ENCODE data around the gene TOM1L2. TPM values are rescaled to one million over a fixed set of nuclear protein-coding genes. Genes with fewer than 3 reads are reported as not detected.

Gene TOM1L2
- total and polyA plus RNA-seq, 8 donors: 20.3 to 28.2 (median 22.2) TPM

GRCh38 chr17:17924131-17924856, 47.9 kb downstream of the TOM1L2 start:
- Histone ChIP-seq H3K4me1 (peaks cover 17 to 31% (median 26%) of the 10 kb centered on the region in 3 donors), H3K27me3 (no peaks in the 10 kb centered on the region), H3K36me3 (no peaks in the 10 kb centered on the region), H3K9me3 (no peaks in the 10 kb centered on the region), H3K4me3 (no peak overlapping the region), H3K27ac (no peak overlapping the region)
- 95 to 97% methylated on average over 5 of the region's 5 CpGs for WGBS, 2 donors
- no peak for FAIRE-seq
- no peak for ATAC-seq
- intact Hi-C loops (cut with DNase I): no loop called here
- DNase-seq: no peak
- TF ChIP-seq CTCF (IDR thresholded peaks at IDR 0.05): no peak

GRCh38 chr17:17922070-17922614, 50.1 kb downstream of the TOM1L2 start:
- ATAC-seq (peak in 2 of 4 donors; percentile 1 to 5), DNase-seq (peak in 1 of 6 donors; percentile 6), FAIRE-seq (no peak)
- no peak overlapping the region for H3K4me3 ChIP-seq
- intact Hi-C loops (cut with DNase I): no loop called here
- no peaks in the 10 kb centered on the region for H3K9me3 ChIP-seq
- no peaks in the 10 kb centered on the region for H3K27me3 ChIP-seq
- H3K36me3 ChIP-seq: no peaks in the 10 kb centered on the region
- H3K4me1 ChIP-seq: peaks cover 10 to 26% (median 17%) of the 10 kb centered on the region in 3 donors
- H3K27ac ChIP-seq: peak overlapping the region; percentile 56 to 74 (median 66)
- 56 to 62% methylated on average over 3 of the region's 3 CpGs for WGBS, 2 donors
- TF ChIP-seq CTCF (IDR thresholded peaks at IDR 0.05): no peak

GRCh38 chr17:17921192-17922069, 50.8 kb downstream of the TOM1L2 start:
- 44 to 45% methylated on average over 10 of the region's 10 CpGs for WGBS, 2 donors
- no peaks in the 10 kb centered on the region for H3K27me3 ChIP-seq
- H3K9me3 ChIP-seq: no peaks in the 10 kb centered on the region
- FAIRE-seq: no peak
- ATAC-seq: peak in 3 of 4 donors; percentile 31 to 44 (median 33)
- no peak for TF ChIP-seq CTCF (IDR thresholded peaks at IDR 0.05)
- H3K4me1 ChIP-seq: peaks cover 3 to 18% (median 9%) of the 10 kb centered on the region in 3 donors
- no peaks in the 10 kb centered on the region for H3K36me3 ChIP-seq
- peak in 1 of 6 donors; percentile 14 for DNase-seq
- H3K27ac ChIP-seq: peak overlapping the region; percentile 56 to 74 (median 66)
- no peak overlapping the region for H3K4me3 ChIP-seq
- intact Hi-C loops (cut with DNase I): no loop called here

GRCh38 chr17:17919169-17920107, 52.8 kb downstream of the TOM1L2 start:
- peak; percentile 58 to 88 (median 82) for ATAC-seq

More at GRCh38 chr17:17919169-17920107, 52.8 kb downstream of the TOM1L2 start:
- no peak overlapping the region for H3K4me3 ChIP-seq
- no peaks in the 10 kb centered on the region for H3K27me3 ChIP-seq
- no peaks in the 10 kb centered on the region for H3K36me3 ChIP-seq
- H3K27ac ChIP-seq: no peak overlapping the region
- DNase-seq (peak in 4 of 6 donors; percentile 69 to 75 (median 72)), FAIRE-seq (no peak)
- intact Hi-C loops (cut with DNase I): no loop called here
- TF ChIP-seq CTCF (IDR thresholded peaks at IDR 0.05): peak; percentile 10 to 63 (median 54)
- H3K9me3 ChIP-seq: no peaks in the 10 kb centered on the region
- 30 to 42% methylated on average over 5 of the region's 5 CpGs for WGBS, 2 donors
- peaks cover 0 to 18% (median 9%) of the 10 kb centered on the region in 3 donors for H3K4me1 ChIP-seq
